Left lung (tissue), 10 donors: ENCODE measurements around the gene LINC00632. TPM values are rescaled to one million over a fixed set of nuclear protein-coding genes. Genes with fewer than 3 reads are reported as not detected.

Source experiments
- ATAC-seq: fragments of 200-7000 bp; cut with Tn5 transposase; one replicate; pipeline ENCODE4 v1.9.1; 2020; ENCODE audit warnings: moderate library complexity
- DNase-seq, 4 donors: peaks; one replicate each; pipeline ENCODE4 v3.0.0-alpha.2; 2013 to 2020
- H3K27ac ChIP-seq, 2 donors: fragments of 200-600 bp; sonication (generic) in 1 of 2; one replicate each; pipeline versions ENCODE4 v1.5.0 to v1.8.0; 2020 to 2021
- H3K27me3 ChIP-seq, 2 donors: fragments of 200-600 bp; sonication (generic) in 1 of 2; one replicate each; pipeline versions ENCODE4 v1.5.0 to v1.8.0; 2020 to 2021
- H3K36me3 ChIP-seq, 2 donors: fragments of 200-600 bp; sonication (generic) in 1 of 2; one replicate each; pipeline versions ENCODE4 v1.5.0 to v1.8.0; 2020 to 2021
- H3K4me1 ChIP-seq, 2 donors: fragments of 200-600 bp; one replicate each; pipeline ENCODE4 v1.8.0; 2021
- H3K4me3 ChIP-seq, 2 donors: fragments of 200-600 bp; sonication (generic) in 1 of 2; one replicate each; pipeline versions ENCODE4 v1.5.0 to v1.8.0; 2020 to 2021; ENCODE audit warnings: mild to moderate bottlenecking in 1 of 2
- H3K9me3 ChIP-seq, 2 donors: fragments of 200-600 bp; sonication (generic) in 1 of 2; one replicate each; pipeline versions ENCODE4 v1.5.0 to v1.8.0; 2020 to 2021
- intact Hi-C, 2 donors: fragments of 100-400 bp; cut with DNase I; formaldehyde crosslinking; loops; one replicate each; pipeline versions ENCODE4 v1.11.2 to v1.14.2; 2022
- polyA plus RNA-seq, 6 donors: library from polyadenylated mRNA; unstranded; fragments of 120-200 nt; gene quantifications; one replicate each; pipeline ENCODE4 v1.2.1, GENCODE V29; 2013; ENCODE audit not compliant: insufficient read length in 6 of 6
- total RNA-seq, 2 donors: library from RNA; stranded (reverse); fragmentation: NEBNext Ultra II Directional; extraction: Animal tissue kit (Norgen Biotek cat#: 25700); gene quantifications; one replicate each; pipeline ENCODE4 v1.2.1, GENCODE V29; 2021
- TF ChIP-seq, protein P1 (sequence below), 2 donors: fragments of 200-600 bp; sonication (generic) in 1 of 2; IDR thresholded peaks; one replicate each; pipeline versions ENCODE4 v1.5.0 to v1.8.0; 2021; ENCODE audit warnings: antibody characterized with exemption in 2 of 2
- donor health status: DM: no; HTN: yes; CAD: no.
- donor health status: DM: no; HTN: no; CAD: no.

LINC00632 gene
- total and polyA plus RNA-seq, 8 donors, result 19.2 to 458 (median 35.4) TPM

DNA sequence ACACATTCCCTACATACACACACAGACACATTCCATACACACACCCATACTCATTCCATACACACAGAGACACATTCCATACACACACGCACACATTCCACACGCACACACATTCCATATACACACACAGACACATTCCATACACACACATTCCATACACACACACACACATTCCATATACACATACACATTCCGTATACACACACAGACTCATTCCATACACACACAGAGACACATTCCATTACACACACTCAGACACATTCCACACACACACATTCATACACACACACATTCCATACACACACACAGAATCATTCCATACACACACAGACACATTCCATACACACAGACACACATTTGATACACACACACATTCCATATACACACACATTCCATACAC, 15.2 kb downstream of the LINC00632 start:
- H3K27ac ChIP-seq, result no peak overlapping the region
- intact Hi-C loops, result no loop called here
- peak in 1 of 4 donors; percentile 23 for DNase-seq
- H3K27me3 ChIP-seq, result no peaks in the 10 kb centered on the region
- H3K36me3 ChIP-seq, result no peaks in the 10 kb centered on the region
- TF ChIP-seq, protein P1, sequence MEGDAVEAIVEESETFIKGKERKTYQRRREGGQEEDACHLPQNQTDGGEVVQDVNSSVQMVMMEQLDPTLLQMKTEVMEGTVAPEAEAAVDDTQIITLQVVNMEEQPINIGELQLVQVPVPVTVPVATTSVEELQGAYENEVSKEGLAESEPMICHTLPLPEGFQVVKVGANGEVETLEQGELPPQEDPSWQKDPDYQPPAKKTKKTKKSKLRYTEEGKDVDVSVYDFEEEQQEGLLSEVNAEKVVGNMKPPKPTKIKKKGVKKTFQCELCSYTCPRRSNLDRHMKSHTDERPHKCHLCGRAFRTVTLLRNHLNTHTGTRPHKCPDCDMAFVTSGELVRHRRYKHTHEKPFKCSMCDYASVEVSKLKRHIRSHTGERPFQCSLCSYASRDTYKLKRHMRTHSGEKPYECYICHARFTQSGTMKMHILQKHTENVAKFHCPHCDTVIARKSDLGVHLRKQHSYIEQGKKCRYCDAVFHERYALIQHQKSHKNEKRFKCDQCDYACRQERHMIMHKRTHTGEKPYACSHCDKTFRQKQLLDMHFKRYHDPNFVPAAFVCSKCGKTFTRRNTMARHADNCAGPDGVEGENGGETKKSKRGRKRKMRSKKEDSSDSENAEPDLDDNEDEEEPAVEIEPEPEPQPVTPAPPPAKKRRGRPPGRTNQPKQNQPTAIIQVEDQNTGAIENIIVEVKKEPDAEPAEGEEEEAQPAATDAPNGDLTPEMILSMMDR (IDR thresholded peaks at IDR 0.05), result no peak
- H3K9me3 ChIP-seq, result no peaks in the 10 kb centered on the region
- no peak overlapping the region for H3K4me3 ChIP-seq
- ATAC-seq, result no peak
- H3K4me1 ChIP-seq, result no peaks in the 10 kb centered on the region

DNA sequence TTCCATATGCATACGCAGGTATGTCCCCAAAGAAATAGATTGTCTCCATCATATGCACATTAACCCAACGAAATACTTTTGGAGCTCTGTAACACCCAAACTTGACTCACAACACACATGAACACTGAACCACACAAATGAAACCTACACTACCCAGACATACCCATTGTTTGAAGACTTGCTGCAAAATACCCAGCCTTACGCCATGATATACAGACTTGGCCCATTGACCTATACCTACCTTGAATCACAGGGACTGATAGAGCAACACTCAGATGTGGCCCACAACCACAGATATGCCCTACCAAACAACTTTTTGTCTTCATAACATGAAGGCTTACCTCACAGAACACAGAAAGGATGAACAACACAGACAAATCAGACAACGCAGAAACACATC, 15.9 kb downstream of the LINC00632 start:
- Histone ChIP-seq H3K9me3 (no peaks in the 10 kb centered on the region), H3K4me3 (no peak overlapping the region), H3K27me3 (no peaks in the 10 kb centered on the region), H3K27ac (no peak overlapping the region), H3K4me1 (no peaks in the 10 kb centered on the region), H3K36me3 (no peaks in the 10 kb centered on the region)
- intact Hi-C loops, result no loop called here
- no peak for ATAC-seq
- DNase-seq, result no peak
- TF ChIP-seq, protein P1 (IDR thresholded peaks at IDR 0.05), result no peak

DNA sequence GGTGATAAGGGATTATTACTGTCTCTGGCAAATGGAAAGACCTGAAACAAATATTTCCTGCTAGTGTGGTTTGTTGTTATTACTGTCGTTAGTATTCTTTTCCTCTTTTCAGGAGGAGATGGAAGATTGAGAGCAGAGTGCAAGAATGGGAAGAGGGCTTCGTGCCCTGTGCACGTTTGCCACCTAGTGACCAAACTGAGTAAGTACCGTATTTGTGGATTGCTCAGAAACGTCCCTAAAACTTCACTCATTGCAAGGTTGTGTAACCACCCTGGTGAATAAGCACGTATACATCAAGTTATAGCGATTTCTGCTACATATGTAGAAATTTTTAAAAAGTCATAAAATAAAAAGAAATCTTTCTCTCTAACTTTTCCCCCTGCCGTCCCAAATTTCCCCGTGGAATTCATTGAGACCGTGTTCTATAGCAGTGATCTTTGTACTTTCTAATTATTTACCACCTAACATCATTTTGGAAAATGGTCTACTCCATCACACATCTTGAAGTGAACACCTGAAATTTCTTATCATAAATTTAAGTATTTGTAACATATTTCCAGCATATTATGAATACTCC, 24.3 kb downstream of the LINC00632 start:
- DNase-seq, result peak in 1 of 4 donors; percentile 60
- H3K4me1 ChIP-seq, result no peaks in the 10 kb centered on the region
- ATAC-seq, result peak; percentile 94
- no peaks in the 10 kb centered on the region for H3K9me3 ChIP-seq
- no peaks in the 10 kb centered on the region for H3K36me3 ChIP-seq
- TF ChIP-seq, protein P1 (IDR thresholded peaks at IDR 0.05), result peak; percentile 39 to 61
- no peak overlapping the region for H3K4me3 ChIP-seq
- H3K27ac ChIP-seq, result no peak overlapping the region
- H3K27me3 ChIP-seq, result no peaks in the 10 kb centered on the region
- intact Hi-C loops, result no loop called here

DNA sequence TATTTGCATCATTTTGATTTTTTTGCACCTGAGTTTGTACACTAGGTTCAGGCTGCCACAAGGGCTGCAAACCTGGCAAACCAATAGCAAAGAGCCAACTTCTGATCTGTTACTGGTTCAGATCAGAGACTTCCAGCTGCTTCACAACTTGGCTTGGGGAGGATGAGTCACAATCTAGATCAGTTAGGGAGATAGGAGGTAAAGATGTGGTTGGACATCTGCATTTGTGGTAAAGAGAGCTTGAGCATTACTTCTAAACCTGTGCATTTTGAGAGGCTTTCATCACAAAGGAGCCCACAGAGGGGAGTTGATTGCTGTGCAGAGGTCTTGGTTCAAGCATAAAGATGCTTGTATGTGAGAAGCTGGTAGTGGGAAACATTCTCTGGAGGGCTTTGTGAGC, 34.5 kb downstream of the LINC00632 start:
- no peak for ATAC-seq
- H3K4me3 ChIP-seq, result no peak overlapping the region
- no peaks in the 10 kb centered on the region for H3K27me3 ChIP-seq
- TF ChIP-seq, protein P1 (IDR thresholded peaks at IDR 0.05), result no peak
- no peaks in the 10 kb centered on the region for H3K36me3 ChIP-seq
- DNase-seq, result no peak
- H3K27ac ChIP-seq, result no peak overlapping the region
- intact Hi-C loops, result no loop called here
- no peaks in the 10 kb centered on the region for H3K4me1 ChIP-seq
- no peaks in the 10 kb centered on the region for H3K9me3 ChIP-seq

DNA sequence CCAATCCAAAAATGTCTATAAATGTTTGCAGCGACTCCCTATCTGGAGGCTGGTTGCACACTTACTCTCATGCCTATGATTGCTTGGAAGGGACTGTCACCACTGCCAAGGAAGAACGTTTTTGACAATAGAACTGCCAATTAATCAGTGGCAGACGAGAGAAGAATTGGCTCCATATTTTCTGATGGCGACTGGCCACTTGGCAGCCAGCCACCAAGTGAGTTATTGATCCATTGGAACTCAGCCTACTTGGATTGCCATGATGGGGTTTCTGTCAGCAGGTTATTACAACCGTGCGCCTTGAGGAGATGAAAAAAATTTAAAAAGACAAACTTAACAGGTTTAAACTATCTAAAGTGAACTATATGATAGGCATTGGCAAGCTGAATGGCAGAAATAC, 47.4 kb downstream of the LINC00632 start:
- no peak for DNase-seq
- H3K4me3 ChIP-seq, result no peak overlapping the region
- H3K9me3 ChIP-seq, result no peaks in the 10 kb centered on the region
- H3K27ac ChIP-seq, result no peak overlapping the region
- no peaks in the 10 kb centered on the region for H3K4me1 ChIP-seq
- no peak for ATAC-seq
- no peaks in the 10 kb centered on the region for H3K36me3 ChIP-seq
- intact Hi-C loops, result no loop called here
- peaks cover 0 to 6% of the 10 kb centered on the region in 2 donors for H3K27me3 ChIP-seq
- TF ChIP-seq, protein P1 (IDR thresholded peaks at IDR 0.05), result no peak
